ENCODE results near the gene NUDT13. TPM values are rescaled to one million over a fixed set of nuclear protein-coding genes. Genes with fewer than 3 reads are reported as not detected.

NUDT13 gene
- total and polyA plus RNA-seq, 2 of the 4 experiments (the other 2 are of a cell fraction) = 0.90 to 1.7 TPM

- H3K23ac ChIP-seq (ENCODE audit: low read depth, low read length) = no peak overlapping the region
- no peak overlapping the region for H2AK5ac ChIP-seq (ENCODE audit: low read depth, low read length)
- TF ChIP-seq RCOR1 (IDR thresholded peaks at IDR 0.05; ENCODE audit: insufficient replicate concordance, low read length) (no peak), CTCF (conservative IDR thresholded peaks at IDR 0.05; ENCODE audit: low read depth, low read length) (no peak), FOS (IDR thresholded peaks at IDR 0.05; ENCODE audit: low read depth, low read length) (no peak), BHLHE40 (IDR thresholded peaks at IDR 0.05; ENCODE audit: low read depth, low read length) (no peak), USF2 (IDR thresholded peaks at IDR 0.05; ENCODE audit: low read depth, low read length) (no peak), SMC3 (IDR thresholded peaks at IDR 0.05; ENCODE audit: low read depth, low read length) (no peak), MAFK (IDR thresholded peaks at IDR 0.05; ENCODE audit: low read depth, low read length) (no peak), NFE2L2 (IDR thresholded peaks at IDR 0.05; ENCODE audit: low read depth, low read length) (no peak), RAD21 (IDR thresholded peaks at IDR 0.05; ENCODE audit: low read length) (no peak), ELK1 (IDR thresholded peaks at IDR 0.05; ENCODE audit: borderline replicate concordance, low read depth, low read length) (no peak), CEBPB (IDR thresholded peaks at IDR 0.05; ENCODE audit: low read depth, low read length) (no peak), POLR2A (IDR thresholded peaks at IDR 0.05; ENCODE audit: low read depth, low read length) (no peak), RFX5 (IDR thresholded peaks at IDR 0.05; ENCODE audit: low read depth, low read length) (no peak), MXI1 (IDR thresholded peaks at IDR 0.05; ENCODE audit: borderline replicate concordance, low read depth, low read length) (no peak), CHD1 (IDR thresholded peaks at IDR 0.05; ENCODE audit: low read depth, low read length) (no peak), MAZ (IDR thresholded peaks at IDR 0.05; ENCODE audit: borderline replicate concordance, low read depth, low read length) (no peak)
- no peak overlapping the region for H4K5ac ChIP-seq (ENCODE audit: low read depth, low read length)
- H3K9me1 ChIP-seq (ENCODE audit: insufficient read depth, low read length) = no peaks in the 10 kb centered on the region
- H2BK5ac ChIP-seq (ENCODE audit: low read depth, low read length, poor library complexity, severe bottlenecking) = no peak overlapping the region
- BruUV-seq (replicated peaks) = no TSS peak
- H3K4ac ChIP-seq (ENCODE audit: low read depth, low read length) = no peak overlapping the region
- no peaks in the 10 kb centered on the region for H3K4me1 ChIP-seq (ENCODE audit: control insufficient read depth, insufficient read depth, low read length)
- H3K4me3 ChIP-seq (ENCODE audit: insufficient read depth, low read depth, low read length) = no peak overlapping the region
- no peak overlapping the region for H3K4me2 ChIP-seq (ENCODE audit: low read depth, low read length)
- H2BK120ac ChIP-seq (ENCODE audit: low read depth, low read length) = no peak overlapping the region
- ATAC-seq (ENCODE audit: low read depth) (no peak), DNase-seq (no peak)
- H3K9me3 ChIP-seq (ENCODE audit: control insufficient read depth, insufficient read depth, low read length) = no peaks in the 10 kb centered on the region
- no peak overlapping the region for H3K56ac ChIP-seq (ENCODE audit: extremely low read depth, insufficient read depth, low read length)
- no peak overlapping the region for H2BK20ac ChIP-seq (ENCODE audit: low read depth, low read length)
- H4K8ac ChIP-seq (ENCODE audit: low read depth in 2 of 2, low read length in 2 of 2) = no peak overlapping the region
- H3K27me3 ChIP-seq (ENCODE audit: control insufficient read depth, insufficient read depth, low read length) = no peaks in the 10 kb centered on the region
- H4K20me1 ChIP-seq (ENCODE audit: insufficient read depth, low read length) = no peaks in the 10 kb centered on the region
- no peak overlapping the region for H4K91ac ChIP-seq (ENCODE audit: insufficient read depth, low read depth, low read length)
- dilution Hi-C loops (cut with HindIII; ENCODE audit: low sequenced_read_pairs, unreplicated experiment) (no loop called here), intact Hi-C loops (cut with micrococcal nuclease) (no loop called here), in situ Hi-C loops (cut with MboI; ENCODE audit: low sequenced_read_pairs) (no loop called here)
- no peak overlapping the region for H3K18ac ChIP-seq (ENCODE audit: low read depth, low read length)
- H3K36me3 ChIP-seq (ENCODE audit: control insufficient read depth, insufficient read depth, low read length) = peaks cover 15% of the 10 kb centered on the region
- no peak overlapping the region for H3K27ac ChIP-seq (ENCODE audit: insufficient read depth, low read length)
- H2BK15ac ChIP-seq (ENCODE audit: low read depth, low read length) = no peak overlapping the region
- WGBS, 2 experiments (ENCODE audit: extremely low coverage in 2 of 2, insufficient read length in 1 of 2) = no CpG with 5 or more reads among the region's 1 CpG
- no peak overlapping the region for H2AK9ac ChIP-seq (replicated peaks; ENCODE audit: low read depth, low read length, poor library complexity)
- no peak overlapping the region for H2AFZ ChIP-seq (replicated peaks; ENCODE audit: low read length, poor library complexity)
- ChIA-PET CTCF (no interaction called here), POLR2A (ENCODE audit: unreplicated experiment) (interaction anchor here (0.6 kb wide), 1 partner anchor 765 kb away, joined by 3 read pairs; no protein-coding TSS in a partner anchor)
- H3K79me1 ChIP-seq (ENCODE audit: low read depth in 1 of 2, low read length in 2 of 2) = peaks cover 3 to 9% of the 10 kb centered on the region in 2 experiments
- H3K14ac ChIP-seq (replicated peaks; ENCODE audit: low read depth, low read length) = no peak overlapping the region
- no peak overlapping the region for H3K9ac ChIP-seq (ENCODE audit: low read depth, low read length)
Observed at GRCh38 chr10:73174148-73174925, 64.1 kb downstream of the NUDT13 start.
